ENCODE results near the gene CNTNAP1. TPM values are rescaled to one million over a fixed set of nuclear protein-coding genes. Genes with fewer than 3 reads are reported as not detected.

The CNTNAP1 gene
- total RNA-seq, 1 donor from 2014 or later: 2.3 TPM

GRCh38 chr17:42677012-42677857 lies 5.1 kb upstream of the CNTNAP1 start:
- Mint-ChIP-seq H3K9me3 (ENCODE audit: low read depth) (no peaks in the 10 kb centered on the region), H3K27me3 (peaks cover 32% of the 10 kb centered on the region), H3K27ac (peak overlapping the region; percentile 91), H3K4me1 (ENCODE audit: low read depth) (peaks cover 12% of the 10 kb centered on the region), H3K36me3 (ENCODE audit: insufficient read depth) (peaks cover 4% of the 10 kb centered on the region), H3K4me3 (ENCODE audit: low read depth) (peak overlapping the region; percentile 81)
- no peak for TF ChIP-seq CTCF (IDR thresholded peaks at IDR 0.05; ENCODE audit: unreplicated experiment)
- peak; percentile 97 for DNase-seq (ENCODE audit: low spot score, unreplicated experiment)

DNA sequence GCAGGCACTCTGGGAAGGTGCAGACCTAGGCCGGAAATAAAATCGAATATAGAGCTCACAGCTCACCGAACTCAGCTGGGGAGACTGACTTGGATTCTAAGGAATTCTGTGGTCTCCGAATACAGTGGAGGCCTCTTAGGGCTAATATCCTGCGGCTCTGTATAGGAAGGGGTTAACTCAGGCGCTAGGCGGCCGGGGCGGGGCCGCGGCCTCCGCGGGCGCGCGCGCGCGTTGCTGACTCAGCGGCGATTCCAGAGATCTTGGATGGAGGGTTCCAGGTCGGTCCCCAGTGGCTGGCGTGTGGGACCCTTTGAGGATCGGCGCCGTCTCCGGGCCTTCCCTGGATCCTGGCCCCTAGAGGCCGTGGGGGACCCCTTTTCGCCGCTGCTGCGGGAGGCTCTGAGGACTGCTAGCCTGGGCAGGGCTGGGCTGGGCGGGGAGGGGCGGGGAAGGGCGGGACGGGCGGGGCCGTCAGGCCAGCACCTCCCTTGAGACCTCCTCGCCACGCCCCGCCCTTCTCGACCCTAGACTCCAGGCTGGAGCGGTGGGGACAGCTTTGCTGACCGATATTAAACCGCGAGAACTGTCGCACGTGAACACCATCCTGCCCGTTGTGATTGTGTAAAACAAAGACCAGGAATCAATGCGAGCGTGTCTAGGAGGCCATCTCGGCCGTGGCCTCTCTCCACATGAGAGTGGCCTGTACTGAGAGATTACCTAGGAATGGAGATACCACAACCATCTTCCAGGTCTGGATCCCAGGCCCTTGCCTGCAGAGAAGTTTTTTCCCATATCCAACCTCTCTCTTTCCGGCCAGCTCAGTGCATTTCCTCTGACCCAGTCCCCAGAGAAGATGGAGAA lies 4.2 kb upstream of the CNTNAP1 start:
- peak overlapping the region; percentile 96 for H3K27ac Mint-ChIP-seq
- peaks cover 36% of the 10 kb centered on the region for H3K27me3 Mint-ChIP-seq
- no peak for TF ChIP-seq CTCF (IDR thresholded peaks at IDR 0.05; ENCODE audit: unreplicated experiment)
- H3K4me1 Mint-ChIP-seq (ENCODE audit: low read depth): peaks cover 16% of the 10 kb centered on the region
- no peaks in the 10 kb centered on the region for H3K9me3 Mint-ChIP-seq (ENCODE audit: low read depth)
- no peaks in the 10 kb centered on the region for H3K36me3 Mint-ChIP-seq (ENCODE audit: insufficient read depth)
- DNase-seq (ENCODE audit: low spot score, unreplicated experiment): peak; percentile 71
- peak overlapping the region; percentile 78 for H3K4me3 Mint-ChIP-seq (ENCODE audit: low read depth)

- no peak for TF ChIP-seq CTCF (IDR thresholded peaks at IDR 0.05; ENCODE audit: unreplicated experiment)
- Mint-ChIP-seq H3K4me3 (ENCODE audit: low read depth) (peak overlapping the region; percentile 78), H3K27ac (peak overlapping the region; percentile 96), H3K9me3 (ENCODE audit: low read depth) (no peaks in the 10 kb centered on the region), H3K36me3 (ENCODE audit: insufficient read depth) (no peaks in the 10 kb centered on the region), H3K27me3 (peaks cover 44% of the 10 kb centered on the region), H3K4me1 (ENCODE audit: low read depth) (peaks cover 18% of the 10 kb centered on the region)
- DNase-seq (ENCODE audit: low spot score, unreplicated experiment): no peak
Measured at GRCh38 chr17:42678951-42679491, 3.3 kb upstream of the CNTNAP1 start.

- peak overlapping the region; percentile 66 for H3K4me3 Mint-ChIP-seq (ENCODE audit: low read depth)
- H3K27me3 Mint-ChIP-seq: peaks cover 44% of the 10 kb centered on the region
- peak overlapping the region; percentile 84 for H3K27ac Mint-ChIP-seq
- H3K36me3 Mint-ChIP-seq (ENCODE audit: insufficient read depth): peaks cover 2% of the 10 kb centered on the region
- H3K9me3 Mint-ChIP-seq (ENCODE audit: low read depth): no peaks in the 10 kb centered on the region
- DNase-seq (ENCODE audit: low spot score, unreplicated experiment): peak; percentile 74
- peak; percentile 94 for TF ChIP-seq CTCF (IDR thresholded peaks at IDR 0.05; ENCODE audit: unreplicated experiment)
- H3K4me1 Mint-ChIP-seq (ENCODE audit: low read depth): peaks cover 16% of the 10 kb centered on the region
Measured at GRCh38 chr17:42679492-42680330, 2.6 kb upstream of the CNTNAP1 start.

Measured in progenitor cell of endocrine pancreas (in vitro differentiated cells).